HG03520 (cell line): ENCODE data around the gene TAMALIN.
"Not testable (repeated sequence)": the region's sequence is repeated elsewhere in the genome, so short reads cannot be mapped to it uniquely, and the experiment has no call there.

ENCODE experiments used
- ATAC-seq: cut with Tn5 transposase; IDR thresholded peaks from one replicate; pipeline ENCODE4 v1.9.1; 2021; ENCODE audit warnings: mild to moderate bottlenecking, moderate library complexity; ENCODE audit not compliant: unreplicated experiment

The TAMALIN gene

GRCh38 chr12:52006726-52007157, at the start of gene TAMALIN:
Gene TAMALIN (plus strand): TSS chr12:52006946. CDS start chr12:52007020, 74 bp downstream.
- ATAC-seq, result no peak

GRCh38 chr12:51958542-51958941, 48.2 kb upstream of the TAMALIN start:
- no peak for ATAC-seq

GRCh38 chr12:51959211-51959610, 47.5 kb upstream of the TAMALIN start:
- ATAC-seq, result no peak

GRCh38 chr12:51959921-51960320, 46.8 kb upstream of the TAMALIN start:
- no peak for ATAC-seq

- ATAC-seq, result no peak
These were observed 46.3 kb upstream of the TAMALIN start for GRCh38 chr12:51960488-51960887.

- no peak for ATAC-seq
These were observed 45.9 kb upstream of the TAMALIN start for GRCh38 chr12:51960890-51961289.

GRCh38 chr12:51961834-51962233, 44.9 kb upstream of the TAMALIN start:
- ATAC-seq, result no peak

- ATAC-seq, result no peak
These were observed 44.0 kb upstream of the TAMALIN start for GRCh38 chr12:51962737-51963136.

GRCh38 chr12:51963477-51963876, 43.3 kb upstream of the TAMALIN start:
- ATAC-seq, result no peak

- ATAC-seq, result no peak
These were observed 37.1 kb upstream of the TAMALIN start for GRCh38 chr12:51969643-51970042.

- peak; percentile 85 for ATAC-seq
These were observed 35.7 kb upstream of the TAMALIN start for GRCh38 chr12:51970904-51971646.

GRCh38 chr12:51971679-51972421, 34.9 kb upstream of the TAMALIN start:
- no peak for ATAC-seq

GRCh38 chr12:51972422-51972812, 34.3 kb upstream of the TAMALIN start:
- ATAC-seq, result no peak

GRCh38 chr12:51972849-51973273, 33.9 kb upstream of the TAMALIN start:
- no peak for ATAC-seq

- no peak for ATAC-seq
These were observed 33.2 kb upstream of the TAMALIN start for GRCh38 chr12:51973560-51973959.

- no peak for ATAC-seq
These were observed 32.1 kb upstream of the TAMALIN start for GRCh38 chr12:51974646-51975045.

- ATAC-seq, result no peak
These were observed 31.6 kb upstream of the TAMALIN start for GRCh38 chr12:51975196-51975595.

GRCh38 chr12:51976376-51977160, 30.2 kb upstream of the TAMALIN start:
- no peak for ATAC-seq

- ATAC-seq, result no peak
These were observed 29.4 kb upstream of the TAMALIN start for GRCh38 chr12:51977320-51977753.

GRCh38 chr12:51979306-51979705, 27.4 kb upstream of the TAMALIN start:
- ATAC-seq, result not testable (repeated sequence)

- peak; percentile 64 for ATAC-seq
These were observed 26.5 kb upstream of the TAMALIN start for GRCh38 chr12:51980051-51980808.
